GM19463 (cell line): ENCODE data around the gene OVAAL.

Experiments used
- ATAC-seq: cut with Tn5 transposase; IDR thresholded peaks from one replicate; pipeline ENCODE4 v1.9.1; 2021; ENCODE audit warnings: mild to moderate bottlenecking, moderate library complexity; ENCODE audit not compliant: unreplicated experiment

Gene OVAAL

DNA sequence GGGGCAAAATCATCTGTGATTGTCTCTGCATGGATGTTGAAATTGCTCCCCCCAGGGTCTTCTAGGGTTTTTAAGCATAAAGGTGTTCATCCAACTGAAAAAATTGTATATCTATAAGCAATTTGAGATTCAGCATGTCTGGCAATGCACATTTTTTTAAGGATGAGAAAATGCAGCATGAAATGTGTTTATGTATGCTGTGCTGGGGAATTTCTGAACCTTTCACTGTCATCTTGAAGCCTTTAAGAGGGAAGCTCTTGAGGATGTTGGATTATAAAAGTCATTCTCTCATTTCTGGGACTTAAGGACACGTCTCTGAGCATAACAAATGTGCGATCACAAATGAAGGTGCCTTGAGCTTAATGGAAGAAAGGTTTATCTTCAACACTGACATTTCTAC is 9.4 kb downstream of the OVAAL start:
- no peak for ATAC-seq

DNA sequence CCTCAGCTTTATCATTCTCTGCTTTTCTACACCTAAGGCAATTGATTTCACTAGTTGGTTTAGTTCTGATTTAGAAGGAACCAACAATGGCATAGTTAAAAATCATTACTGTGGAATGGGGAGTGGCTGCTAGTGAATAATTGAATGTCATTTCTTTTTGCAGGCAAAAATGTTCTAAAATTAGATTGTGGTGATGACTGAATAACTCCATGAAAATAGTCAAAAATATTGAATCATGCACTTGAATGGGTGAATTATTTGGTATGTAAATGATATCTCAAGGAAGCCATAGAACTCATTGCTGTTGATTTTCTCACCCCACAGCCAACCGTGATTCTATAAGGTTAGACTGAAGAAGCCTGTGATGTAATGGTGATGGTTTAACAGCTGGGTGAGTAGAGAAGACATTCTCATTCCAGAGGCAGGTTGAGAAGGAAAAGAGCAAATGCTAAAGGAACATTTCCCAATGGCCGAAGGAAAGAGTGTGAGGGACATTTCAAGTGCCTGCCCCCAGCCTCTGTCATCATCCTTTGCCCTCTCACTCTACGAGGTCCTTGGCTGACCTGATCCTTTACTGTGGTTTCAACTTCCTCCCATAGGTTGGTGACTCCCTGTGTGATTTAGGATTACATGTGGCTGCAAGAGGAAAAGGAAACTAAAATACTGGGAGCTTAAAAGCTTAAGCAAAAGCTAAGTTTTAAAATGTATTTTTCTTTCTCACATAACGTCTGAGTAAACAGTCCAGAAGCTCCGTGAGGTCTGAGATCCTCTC is 12.5 kb downstream of the OVAAL start:
- no peak for ATAC-seq

DNA sequence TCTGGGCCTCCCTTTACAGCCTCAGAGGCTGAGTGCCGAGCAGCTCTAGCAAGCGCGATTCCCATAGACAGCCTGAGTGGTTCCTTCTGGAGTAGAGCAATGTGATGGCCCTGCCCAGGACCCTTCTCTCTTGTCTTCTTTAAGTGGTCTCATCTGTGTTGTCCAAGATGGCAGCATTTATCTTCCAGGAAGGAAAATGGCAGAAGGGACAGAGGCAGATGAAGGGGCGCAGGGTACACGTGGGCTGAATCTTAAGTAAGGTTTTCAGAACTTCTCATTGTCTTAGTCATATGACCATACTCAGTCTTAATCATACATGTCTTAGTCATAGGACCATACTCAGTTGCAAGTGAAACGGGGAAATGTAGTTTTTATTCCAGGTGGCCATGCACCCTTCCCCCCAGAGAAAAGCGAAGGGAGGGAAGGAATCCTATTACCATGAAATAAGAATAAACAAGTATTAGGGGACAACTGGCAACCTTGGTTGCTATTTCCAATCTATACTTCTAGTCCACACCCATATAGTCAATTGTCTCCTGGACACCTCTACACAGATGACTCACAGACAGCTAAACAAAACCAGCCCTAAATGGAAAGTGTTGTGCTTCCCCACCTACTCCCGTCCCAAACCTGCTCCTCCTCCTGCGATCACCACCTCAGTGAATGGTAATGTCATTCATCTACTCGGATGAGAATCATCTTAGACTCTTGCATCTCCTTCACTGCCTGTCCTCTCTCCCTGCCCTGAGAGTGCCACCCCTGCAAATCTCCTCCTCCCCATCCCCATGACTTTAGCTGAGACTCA is 13.3 kb downstream of the OVAAL start:
- ATAC-seq, result peak; percentile 69

DNA sequence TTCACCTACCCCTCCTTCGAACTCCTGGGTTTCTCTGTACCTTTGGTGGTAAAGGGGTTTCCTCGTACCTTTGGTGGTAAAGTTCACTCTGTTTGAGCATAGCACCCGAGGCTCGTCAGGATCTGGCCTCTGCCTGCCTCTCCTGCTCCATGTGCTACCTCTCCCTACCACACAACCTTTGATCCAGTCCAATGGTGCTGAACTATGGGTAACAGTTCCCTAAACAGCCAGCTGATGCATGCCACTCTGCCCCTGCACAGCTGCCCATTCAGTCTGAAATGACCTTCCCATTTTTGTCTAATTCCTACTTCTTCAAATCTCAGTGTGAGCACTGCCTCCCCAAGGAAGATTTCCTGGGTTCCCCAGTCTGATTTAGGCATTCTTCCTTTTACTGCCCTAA is 14.0 kb downstream of the OVAAL start:
- no peak for ATAC-seq

DNA sequence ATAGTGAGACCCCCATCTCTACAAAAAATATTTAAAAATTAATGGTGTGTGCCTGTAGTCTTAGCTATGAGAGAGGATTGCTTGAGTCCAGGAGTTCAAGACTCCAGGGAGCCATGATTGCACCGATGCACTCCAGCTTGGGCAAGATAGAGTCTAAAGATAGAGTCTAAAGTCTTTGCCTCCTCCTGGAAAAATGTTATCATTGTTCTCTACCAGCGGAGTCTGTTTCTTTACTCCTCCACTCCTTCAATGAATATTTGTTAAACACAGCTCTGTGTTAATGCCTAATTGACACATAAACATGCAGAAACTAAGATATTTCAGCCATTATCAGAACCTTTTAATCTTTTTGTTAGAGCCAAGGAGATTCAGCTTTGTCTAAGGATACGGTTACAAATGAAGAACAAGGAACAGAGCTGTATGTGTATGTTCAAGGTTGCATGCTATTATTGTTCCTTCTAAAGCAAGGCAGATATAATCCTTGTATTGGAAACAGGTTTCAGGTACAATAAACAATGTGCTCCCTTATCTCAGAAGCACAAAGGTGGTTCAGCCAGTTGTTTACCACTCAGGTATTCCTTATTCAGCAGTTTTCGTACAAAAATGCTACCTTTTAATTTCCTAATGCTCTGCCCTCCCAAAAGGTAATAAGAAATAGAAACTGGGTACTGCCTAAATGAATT is 15.4 kb downstream of the OVAAL start:
- ATAC-seq, result no peak

DNA sequence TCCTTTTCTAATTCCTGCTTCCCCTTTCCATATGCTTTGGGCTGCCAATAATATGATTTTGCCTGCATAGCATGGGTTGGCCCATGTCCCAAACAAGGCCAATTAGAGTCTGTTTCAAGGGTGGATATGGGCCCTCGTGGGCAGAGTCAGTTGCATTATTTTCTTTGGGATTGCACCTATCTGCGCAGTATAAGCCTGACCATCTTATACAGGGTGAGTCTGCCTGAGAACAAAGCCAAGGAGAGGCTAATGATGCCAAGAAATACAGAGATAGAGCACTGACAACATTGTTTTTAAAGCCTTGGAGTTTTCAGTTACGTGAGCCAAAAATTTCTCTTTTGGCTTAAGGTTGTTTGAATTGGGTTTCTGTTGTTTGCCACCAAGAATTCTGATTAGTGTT is 18.6 kb downstream of the OVAAL start:
- ATAC-seq, result no peak

DNA sequence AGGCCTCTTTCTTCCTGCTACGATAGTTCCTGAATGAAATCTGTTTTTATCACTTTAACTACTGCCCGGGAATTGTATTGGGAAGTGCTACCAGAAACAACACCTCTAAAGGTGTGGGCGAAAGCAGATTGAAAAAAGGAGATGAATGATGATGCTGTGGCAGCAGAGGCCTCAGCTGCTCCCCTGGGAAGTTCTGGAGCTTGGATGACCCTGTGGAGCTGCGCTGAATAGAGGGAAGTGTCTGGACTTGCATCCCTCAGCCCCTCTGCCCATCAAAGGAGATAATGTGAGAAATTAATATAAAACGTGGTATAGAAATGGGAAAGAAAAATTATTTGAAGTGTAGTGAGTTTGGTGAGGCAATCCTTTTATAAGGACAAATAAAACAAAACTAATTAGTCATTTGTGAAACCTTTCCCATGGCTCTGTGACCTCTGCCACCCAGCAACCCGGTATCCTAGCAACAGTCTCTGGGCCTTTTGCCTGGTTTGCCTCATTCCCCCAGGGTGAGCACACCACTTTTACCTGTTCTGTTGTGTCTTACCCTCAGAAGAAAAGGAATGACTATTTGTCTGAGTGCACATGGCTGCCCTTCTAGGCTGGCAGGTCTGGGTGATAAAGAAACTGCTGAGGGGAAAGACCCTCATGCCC is 21.3 kb downstream of the OVAAL start:
- ATAC-seq, result no peak

DNA sequence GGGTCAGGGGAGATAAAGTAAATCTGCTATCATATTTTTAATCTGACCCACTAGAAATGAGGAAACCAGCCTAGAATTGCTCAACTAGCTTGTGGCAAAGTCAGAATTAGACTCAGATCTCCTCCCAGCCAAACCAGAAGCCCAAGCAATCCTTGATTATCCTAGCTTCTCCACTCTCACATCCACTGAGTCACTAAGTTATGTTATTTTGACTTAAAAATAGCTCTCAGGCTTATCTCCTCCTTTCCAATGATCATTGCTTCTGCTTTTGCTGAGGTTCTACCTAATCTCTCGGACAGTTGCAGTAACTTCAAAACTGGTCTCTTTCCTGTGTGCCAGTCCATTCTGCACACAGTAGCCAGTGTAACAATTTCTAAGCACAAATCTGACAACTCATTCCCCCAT is 22.9 kb downstream of the OVAAL start:
- ATAC-seq, result no peak

DNA sequence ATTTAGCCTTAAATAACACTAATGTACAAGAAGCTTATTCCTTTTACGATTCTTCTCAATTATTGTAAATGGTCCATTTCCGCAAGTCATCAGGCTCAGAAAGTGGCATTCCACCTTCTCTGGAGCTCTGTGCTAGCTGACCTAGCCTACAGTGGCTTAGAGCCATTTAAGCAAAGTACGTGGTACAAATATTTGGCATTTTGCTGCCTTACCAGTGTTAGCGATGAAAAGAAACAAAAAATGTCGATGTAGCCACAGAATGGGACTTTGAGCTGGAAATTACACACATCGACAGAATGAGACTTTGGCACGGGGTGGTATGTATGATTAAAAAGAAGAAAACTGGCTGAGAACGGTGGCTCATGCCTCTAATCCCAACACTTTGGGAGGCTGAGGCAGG is 26.1 kb downstream of the OVAAL start:
- no peak for ATAC-seq

DNA sequence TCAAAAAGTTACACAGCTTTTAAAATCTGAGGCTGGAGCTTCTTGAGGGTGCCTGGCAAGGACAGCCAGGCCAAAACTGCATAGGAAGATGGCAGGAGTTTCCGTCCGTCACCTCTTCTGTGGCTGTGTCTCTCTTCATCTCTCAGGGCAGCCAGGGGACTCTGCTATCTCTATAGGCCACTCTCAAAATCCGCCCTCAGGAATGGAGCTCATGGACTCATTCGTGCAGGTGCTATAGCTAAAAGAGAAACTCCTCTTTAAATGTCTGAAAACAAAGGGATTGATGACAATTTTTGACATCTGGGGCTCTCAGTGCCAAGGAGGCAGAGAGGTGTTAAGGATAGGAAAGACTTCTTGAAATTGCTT is 27.2 kb downstream of the OVAAL start:
- ATAC-seq, result no peak

DNA sequence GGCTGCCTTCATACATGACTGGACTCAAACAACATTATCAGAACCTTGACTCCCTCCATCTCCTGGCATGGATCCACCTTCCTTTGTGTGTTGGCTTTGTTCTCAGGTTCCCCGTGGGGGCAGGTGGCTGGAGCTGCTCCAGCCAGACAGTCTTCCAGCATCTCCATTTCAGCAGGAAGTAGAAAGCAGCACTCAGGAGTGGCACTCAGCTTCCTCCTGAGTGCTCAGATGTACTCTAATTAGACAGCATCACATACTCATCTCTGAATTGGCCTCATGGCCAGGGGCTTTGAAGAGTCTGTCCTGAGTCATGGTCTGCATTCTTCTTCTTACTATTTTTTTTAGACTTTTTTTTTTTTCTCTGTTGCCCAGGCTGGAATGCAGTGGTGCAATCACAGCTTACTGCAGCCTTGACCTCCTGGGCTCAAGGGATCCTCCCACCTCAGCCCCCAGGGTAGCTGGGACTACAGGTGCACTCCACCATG is 27.9 kb downstream of the OVAAL start:
- ATAC-seq, result no peak

DNA sequence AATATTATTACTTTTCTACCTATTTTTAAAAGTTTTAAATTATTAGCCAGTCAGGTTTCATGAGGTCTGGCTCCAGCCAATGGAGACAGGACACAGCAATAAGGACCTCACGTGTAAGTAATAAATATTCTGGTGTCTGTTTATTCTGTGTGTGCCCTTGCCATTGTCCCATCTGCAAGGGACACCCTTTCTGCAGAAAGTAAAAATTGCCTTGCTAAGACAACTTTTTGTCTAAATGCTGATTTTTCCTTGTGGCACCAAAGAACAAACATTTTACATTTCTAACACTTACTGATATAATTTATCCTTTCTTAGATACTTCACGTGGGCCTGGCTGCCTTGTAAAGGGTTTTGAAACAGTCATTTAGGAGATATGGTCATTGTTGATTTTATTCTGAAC is 29.4 kb downstream of the OVAAL start:
- ATAC-seq, result no peak

DNA sequence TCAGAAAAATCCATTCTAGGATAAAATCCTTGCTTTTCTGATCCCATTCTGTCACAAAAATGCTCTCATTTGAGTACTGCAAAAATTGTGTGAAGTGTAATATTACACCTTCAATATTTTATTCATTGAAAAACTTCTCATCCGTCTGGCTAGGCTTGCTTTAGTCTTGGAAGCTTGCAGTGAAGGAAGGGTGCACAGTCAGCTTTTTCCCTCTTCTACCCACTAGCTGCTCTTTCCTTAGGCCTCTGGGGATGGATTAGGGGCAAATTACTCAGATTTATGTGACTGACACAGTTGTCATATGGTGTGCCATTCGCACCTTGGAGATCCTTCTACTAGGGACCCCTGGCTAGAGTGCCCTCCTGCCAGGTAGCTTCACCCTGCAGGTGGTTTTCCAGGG is 32.1 kb downstream of the OVAAL start:
- no peak for ATAC-seq

DNA sequence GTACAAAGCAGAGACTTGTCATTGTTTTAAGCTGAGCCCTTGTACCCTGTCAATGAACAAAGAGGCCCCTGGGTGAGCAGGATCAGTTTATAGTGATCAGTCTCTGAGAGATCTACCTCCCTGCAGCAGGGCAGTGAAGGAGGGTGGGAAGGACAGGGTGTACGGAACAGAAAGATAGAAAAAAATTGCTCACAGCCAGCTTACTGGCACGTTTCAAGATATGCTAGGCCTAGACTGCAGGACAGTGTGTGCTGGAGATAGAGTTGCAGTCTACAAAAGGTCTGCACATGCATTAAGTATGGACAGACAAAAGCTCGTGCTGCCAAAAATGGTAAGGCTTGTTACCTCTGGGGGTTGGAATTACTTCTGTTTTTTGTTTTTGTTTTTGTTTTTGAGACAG is 34.6 kb downstream of the OVAAL start:
- ATAC-seq, result no peak

DNA sequence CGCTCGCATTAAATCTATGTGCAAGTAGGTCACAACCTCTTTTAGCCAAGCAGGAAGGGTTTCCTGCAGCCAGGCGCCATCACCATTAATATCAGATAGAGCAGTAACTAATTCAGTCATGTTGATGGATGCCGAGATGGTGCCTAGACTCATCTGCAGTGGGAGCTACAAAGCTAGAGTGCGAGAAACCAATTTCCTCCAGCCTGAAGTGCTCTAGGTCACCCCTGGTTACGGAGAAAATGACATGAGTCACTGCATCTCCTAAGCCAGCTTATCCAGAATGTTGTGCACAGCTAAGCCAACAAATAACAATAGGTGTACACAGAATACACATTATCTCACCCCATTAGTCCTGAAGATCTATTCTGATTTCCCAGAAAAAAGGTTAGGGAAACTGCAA is 36.0 kb downstream of the OVAAL start:
- no peak for ATAC-seq

DNA sequence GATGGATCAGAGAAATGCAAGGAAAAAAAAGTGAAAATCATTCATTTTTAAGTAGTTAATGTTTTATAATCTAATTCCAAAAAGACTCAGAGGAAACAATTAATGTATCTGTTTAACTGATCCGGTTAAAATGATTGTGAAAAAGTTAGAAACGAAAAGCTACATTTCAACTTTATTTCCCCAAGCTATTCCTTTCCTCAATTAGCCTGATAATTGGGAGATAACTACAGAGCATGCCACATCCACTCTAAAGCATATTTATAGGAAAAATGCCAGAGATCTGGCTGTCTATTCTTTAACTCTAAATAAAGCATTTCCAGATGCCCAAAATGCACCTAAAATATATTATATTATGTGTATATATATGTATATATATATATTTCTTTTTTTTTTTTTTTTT is 37.2 kb downstream of the OVAAL start:
- ATAC-seq, result no peak

DNA sequence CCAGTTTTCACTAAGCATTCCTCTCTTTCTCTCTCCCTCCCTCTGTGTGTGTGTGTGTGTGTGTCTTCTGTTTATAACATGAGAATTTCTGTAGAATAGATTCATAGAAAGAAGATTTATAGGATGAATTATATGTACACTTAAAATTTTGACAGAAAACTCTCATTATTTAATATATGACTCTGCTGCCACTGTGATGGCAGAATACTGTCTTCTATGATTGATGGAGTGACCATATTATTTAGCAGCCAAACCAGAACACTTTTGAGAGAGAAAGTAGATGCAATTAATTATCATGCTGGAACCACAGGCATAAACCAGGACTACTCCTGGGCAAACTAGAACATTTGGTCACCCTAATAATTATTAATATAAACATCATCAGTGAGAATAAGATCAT is 38.8 kb downstream of the OVAAL start:
- no peak for ATAC-seq

DNA sequence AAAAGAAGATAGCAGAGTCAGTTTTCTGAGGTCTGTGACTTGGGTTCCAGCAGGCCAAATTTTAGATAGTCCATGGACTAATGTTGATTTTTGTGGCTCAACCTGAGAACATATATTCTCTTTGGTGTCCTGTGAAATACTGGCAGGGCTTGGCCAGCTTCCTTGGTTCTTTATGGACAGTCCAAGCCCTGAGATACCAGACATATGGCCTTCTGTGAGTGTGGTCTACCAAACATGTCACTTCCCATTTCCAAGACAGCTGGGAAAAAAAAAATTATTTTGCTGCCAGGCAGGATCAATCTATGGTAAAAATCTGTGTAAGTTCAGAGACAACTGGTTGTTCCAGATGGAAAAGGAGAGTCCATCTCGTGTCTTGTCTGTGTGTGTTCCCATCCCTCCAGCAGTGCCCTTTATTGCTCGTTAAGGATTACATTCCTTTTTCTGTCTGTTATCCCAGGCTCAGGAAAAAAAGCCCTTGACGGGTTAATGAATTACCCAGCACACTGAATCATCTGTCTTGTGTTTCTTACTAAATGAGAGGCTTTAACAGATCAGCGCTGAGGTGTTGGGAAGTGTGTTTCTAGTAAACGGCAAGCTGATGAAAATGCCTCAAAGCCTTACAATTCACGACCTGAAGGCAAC is 39.7 kb downstream of the OVAAL start:
- ATAC-seq, result no peak

DNA sequence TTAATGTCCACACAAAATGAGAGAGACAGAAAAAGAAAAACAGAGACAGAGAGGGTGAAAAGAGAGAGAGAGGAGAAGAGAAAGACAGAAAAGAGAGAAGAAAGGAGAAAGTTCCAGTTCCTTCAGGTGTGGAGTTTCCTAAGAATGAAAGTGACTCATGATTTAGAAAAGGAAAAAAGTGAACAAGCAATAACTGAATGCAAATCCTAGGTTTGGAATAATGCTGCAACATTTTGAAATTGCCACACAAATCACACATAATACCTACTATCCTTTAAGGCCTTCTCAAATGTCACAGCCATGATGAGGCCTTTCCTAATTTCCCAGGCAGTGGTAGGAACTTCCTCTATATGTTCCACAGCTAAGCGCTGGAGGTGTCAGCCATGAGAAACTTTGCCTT is 41.6 kb downstream of the OVAAL start:
- no peak for ATAC-seq

DNA sequence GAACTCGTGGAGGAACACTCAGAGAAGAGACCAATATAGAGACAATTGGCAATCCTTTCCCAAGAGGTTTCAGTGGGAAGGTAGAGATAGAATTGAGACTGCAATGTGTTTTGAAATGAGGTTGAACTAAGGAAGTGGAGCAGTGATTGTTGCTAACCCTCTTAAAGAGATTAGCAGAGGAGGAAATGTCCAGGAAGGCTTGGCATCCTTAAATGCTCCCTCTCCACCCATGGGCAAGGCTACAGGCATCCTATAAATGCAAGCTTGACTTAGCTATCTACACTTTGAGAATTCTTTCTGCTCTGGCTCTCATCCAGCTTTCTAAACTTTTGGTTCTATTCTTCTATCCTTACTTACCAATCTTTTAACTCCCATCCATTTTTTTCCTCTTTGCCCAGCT is 42.7 kb downstream of the OVAAL start:
- no peak for ATAC-seq
